ENCODE measurements around the gene LFNG. TPM values are rescaled to one million over a fixed set of nuclear protein-coding genes. Genes with fewer than 3 reads are reported as not detected.

LFNG gene
- total RNA-seq, 1 donor from 2014 or later: 10.6 TPM

DNA sequence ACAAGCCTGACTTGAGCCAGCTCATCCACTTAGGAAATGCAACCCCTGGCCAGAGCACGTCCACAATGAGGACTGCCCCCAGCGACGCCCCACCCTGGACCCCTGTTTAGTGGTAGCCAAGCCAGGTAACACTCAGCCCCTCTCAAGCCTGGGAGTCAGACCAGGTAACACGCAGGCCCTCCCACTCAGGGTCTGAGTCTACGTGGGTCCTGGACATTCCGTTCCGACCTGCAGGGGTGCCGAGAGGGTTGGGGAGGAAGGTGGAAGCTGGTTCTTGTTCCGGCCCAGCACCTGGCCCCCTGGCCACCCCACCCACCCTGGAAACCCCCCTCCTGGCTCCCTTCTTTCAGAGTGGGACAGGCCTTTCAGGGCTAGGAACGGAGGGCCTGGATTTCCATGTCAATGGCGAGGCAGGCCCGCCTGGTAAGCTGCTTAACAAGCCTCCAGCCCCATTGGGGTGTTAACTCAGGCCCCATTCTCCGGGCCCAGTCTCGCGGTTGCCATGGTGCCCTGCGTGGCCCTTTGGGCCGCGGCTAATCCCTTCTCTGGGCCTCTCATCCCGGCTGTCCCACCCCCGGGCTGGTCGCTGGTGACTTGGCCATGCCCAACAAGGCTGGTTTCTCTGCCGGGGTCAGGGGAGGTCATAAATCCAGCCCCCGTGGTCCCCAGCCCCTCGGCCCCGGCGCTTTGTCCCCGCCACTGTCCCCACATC, 19.7 kb upstream of the LFNG start:
- Mint-ChIP-seq H3K36me3 (ENCODE audit: insufficient read depth) (no peaks in the 10 kb centered on the region), H3K9me3 (ENCODE audit: low read depth) (no peaks in the 10 kb centered on the region), H3K27me3 (peaks cover 6% of the 10 kb centered on the region), H3K27ac (no peak overlapping the region), H3K4me3 (ENCODE audit: low read depth) (no peak overlapping the region), H3K4me1 (ENCODE audit: low read depth) (peaks cover 5% of the 10 kb centered on the region)
- DNase-seq (ENCODE audit: low spot score, unreplicated experiment): no peak
- TF ChIP-seq, protein P1, sequence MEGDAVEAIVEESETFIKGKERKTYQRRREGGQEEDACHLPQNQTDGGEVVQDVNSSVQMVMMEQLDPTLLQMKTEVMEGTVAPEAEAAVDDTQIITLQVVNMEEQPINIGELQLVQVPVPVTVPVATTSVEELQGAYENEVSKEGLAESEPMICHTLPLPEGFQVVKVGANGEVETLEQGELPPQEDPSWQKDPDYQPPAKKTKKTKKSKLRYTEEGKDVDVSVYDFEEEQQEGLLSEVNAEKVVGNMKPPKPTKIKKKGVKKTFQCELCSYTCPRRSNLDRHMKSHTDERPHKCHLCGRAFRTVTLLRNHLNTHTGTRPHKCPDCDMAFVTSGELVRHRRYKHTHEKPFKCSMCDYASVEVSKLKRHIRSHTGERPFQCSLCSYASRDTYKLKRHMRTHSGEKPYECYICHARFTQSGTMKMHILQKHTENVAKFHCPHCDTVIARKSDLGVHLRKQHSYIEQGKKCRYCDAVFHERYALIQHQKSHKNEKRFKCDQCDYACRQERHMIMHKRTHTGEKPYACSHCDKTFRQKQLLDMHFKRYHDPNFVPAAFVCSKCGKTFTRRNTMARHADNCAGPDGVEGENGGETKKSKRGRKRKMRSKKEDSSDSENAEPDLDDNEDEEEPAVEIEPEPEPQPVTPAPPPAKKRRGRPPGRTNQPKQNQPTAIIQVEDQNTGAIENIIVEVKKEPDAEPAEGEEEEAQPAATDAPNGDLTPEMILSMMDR (IDR thresholded peaks at IDR 0.05; ENCODE audit: unreplicated experiment): no peak

DNA sequence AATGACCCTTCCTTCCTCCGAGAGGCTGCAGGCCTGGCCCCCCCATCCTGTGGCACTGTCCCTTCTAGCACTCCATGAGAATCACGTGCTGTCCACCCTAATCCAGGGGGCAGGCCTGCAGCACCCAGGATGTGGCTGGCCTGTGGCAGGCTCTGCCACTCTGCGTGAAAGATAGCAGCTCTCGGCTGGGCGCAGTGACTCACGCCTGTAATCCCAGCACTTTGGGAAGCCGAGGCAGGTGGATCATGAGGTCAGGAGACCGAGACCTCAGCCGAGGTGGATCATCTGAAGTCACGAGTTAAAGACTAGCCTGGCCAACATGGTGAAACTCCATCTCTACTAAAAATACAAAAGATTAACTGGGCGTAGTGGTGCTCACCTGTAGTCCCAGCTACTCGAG, 18.9 kb upstream of the LFNG start:
- Mint-ChIP-seq H3K4me1 (ENCODE audit: low read depth) (peaks cover 5% of the 10 kb centered on the region), H3K36me3 (ENCODE audit: insufficient read depth) (no peaks in the 10 kb centered on the region), H3K9me3 (ENCODE audit: low read depth) (no peaks in the 10 kb centered on the region), H3K4me3 (ENCODE audit: low read depth) (no peak overlapping the region), H3K27me3 (peaks cover 6% of the 10 kb centered on the region), H3K27ac (no peak overlapping the region)
- TF ChIP-seq, protein P1 (IDR thresholded peaks at IDR 0.05; ENCODE audit: unreplicated experiment): no peak
- no peak for DNase-seq (ENCODE audit: low spot score, unreplicated experiment)

DNA sequence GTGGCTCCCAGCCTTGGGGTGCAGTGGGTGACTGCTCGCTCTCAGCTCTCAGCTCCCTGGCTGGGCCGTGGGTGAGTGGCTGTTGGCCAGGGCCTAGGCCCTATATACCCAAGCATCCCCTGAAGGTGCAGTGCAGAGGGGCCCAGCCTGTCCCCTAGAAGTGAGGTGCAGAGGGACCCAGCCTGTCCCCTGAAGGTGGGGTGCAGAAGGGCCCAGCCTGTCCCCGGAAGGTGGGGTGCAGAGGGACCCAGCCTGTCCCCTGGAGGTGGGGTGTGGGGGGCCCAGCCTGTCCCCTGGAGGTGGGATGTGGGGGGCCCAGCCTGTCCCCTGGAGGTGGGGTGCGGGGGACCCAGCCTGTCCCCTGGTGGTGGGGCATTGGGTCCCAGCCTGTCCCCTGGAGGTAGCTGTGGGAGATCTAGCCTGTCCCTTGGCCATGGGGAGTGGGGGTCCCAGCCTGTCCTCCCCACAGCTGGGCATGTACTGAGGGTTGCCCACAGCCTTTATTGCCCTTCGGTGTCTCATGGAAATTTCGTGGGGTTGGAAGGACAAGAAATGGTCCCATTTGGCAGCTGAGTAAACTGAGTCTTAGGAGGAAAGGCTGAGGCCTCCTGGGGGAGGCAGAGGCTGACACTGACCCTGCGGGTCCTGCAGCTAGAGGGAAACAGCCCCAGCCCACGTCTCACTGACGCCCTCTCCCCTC, 17.5 kb upstream of the LFNG start:
- TF ChIP-seq, protein P1 (IDR thresholded peaks at IDR 0.05; ENCODE audit: unreplicated experiment): no peak
- Mint-ChIP-seq H3K27ac (no peak overlapping the region), H3K27me3 (peaks cover 6% of the 10 kb centered on the region), H3K4me3 (ENCODE audit: low read depth) (no peak overlapping the region), H3K36me3 (ENCODE audit: insufficient read depth) (no peaks in the 10 kb centered on the region), H3K9me3 (ENCODE audit: low read depth) (no peaks in the 10 kb centered on the region), H3K4me1 (ENCODE audit: low read depth) (peaks cover 4% of the 10 kb centered on the region)
- DNase-seq (ENCODE audit: low spot score, unreplicated experiment): no peak

DNA sequence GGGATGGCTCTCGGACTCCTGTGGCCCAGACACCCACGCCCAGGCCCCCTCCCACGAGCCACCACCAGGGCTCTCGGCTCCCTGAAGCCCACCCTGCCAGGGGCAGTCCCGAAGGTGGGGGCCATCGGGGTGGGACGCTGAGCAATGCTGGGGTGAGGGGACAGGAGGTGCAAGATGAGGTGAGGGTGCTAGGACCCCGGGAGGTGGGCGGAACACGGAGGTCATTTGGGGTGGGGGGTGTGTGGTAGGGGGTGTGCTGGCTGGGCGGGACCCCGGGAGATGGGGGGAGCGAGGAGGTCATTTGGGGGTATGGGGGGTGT, 17.0 kb upstream of the LFNG start:
- TF ChIP-seq, protein P1 (IDR thresholded peaks at IDR 0.05; ENCODE audit: unreplicated experiment): no peak
- H3K27ac Mint-ChIP-seq: no peak overlapping the region
- no peaks in the 10 kb centered on the region for H3K36me3 Mint-ChIP-seq (ENCODE audit: insufficient read depth)
- no peak for DNase-seq (ENCODE audit: low spot score, unreplicated experiment)
- no peaks in the 10 kb centered on the region for H3K9me3 Mint-ChIP-seq (ENCODE audit: low read depth)
- H3K27me3 Mint-ChIP-seq: peaks cover 6% of the 10 kb centered on the region
- peaks cover 2% of the 10 kb centered on the region for H3K4me1 Mint-ChIP-seq (ENCODE audit: low read depth)
- no peak overlapping the region for H3K4me3 Mint-ChIP-seq (ENCODE audit: low read depth)

DNA sequence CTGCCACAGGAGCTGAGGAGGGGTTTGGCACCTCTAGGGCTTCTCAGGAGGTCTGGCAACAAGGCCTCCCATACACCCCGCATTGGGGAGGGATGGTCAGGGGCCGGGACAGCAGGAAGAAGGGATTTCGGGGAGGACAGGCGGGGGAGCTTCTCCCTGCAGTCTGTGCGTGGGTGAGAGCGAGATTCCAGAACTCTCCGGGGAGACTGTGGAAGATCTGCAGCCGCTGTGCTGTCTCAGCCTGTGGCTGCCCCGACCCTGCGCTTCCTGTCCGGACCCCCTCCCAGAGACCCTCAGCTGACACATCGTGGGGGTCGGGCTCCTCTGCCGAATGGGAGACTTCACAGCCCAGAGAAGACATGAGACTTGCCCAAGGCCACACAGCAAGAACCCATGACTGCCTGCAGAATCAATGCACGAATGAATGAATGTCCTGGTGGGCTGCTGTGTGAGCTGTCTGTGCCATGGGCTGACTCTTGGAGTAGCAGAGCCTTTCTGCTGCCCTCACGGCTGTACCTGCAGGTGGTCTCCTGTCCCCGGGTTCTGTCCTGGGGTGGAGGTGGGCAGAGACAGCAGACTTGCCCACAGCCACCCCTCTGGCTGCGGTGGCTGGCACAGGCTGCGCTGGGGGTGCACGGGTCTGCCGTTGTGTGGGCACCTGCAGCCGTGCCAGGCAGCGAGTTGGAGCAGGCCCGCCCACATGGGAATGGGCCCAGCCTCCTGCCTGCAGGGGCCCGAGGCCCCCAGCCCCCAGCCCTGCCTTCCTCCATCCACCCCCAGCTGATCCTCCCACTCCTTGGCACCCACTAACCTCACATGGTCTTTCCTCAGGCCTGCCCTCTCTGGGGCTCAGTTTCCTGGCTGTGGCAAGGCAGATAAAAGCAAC, 16.3 kb upstream of the LFNG start:
- Mint-ChIP-seq H3K4me3 (ENCODE audit: low read depth) (no peak overlapping the region), H3K27ac (no peak overlapping the region), H3K9me3 (ENCODE audit: low read depth) (no peaks in the 10 kb centered on the region), H3K4me1 (ENCODE audit: low read depth) (peaks cover 2% of the 10 kb centered on the region), H3K27me3 (peaks cover 6% of the 10 kb centered on the region), H3K36me3 (ENCODE audit: insufficient read depth) (no peaks in the 10 kb centered on the region)
- TF ChIP-seq, protein P1 (IDR thresholded peaks at IDR 0.05; ENCODE audit: unreplicated experiment): no peak
- no peak for DNase-seq (ENCODE audit: low spot score, unreplicated experiment)
